Measurements from ENCODE around the gene MIER2. TPM values are rescaled to one million over a fixed set of nuclear protein-coding genes. Genes with fewer than 3 reads are reported as not detected.

The MIER2 gene
- total and polyA plus RNA-seq, 7 donors = 6.6 to 31.9 (median 12.3) TPM

GRCh38 chr19:341386-342127 lies 3.0 kb downstream of the MIER2 start:
- TF ChIP-seq EP300 (IDR thresholded peaks at IDR 0.05) = no peak
- TF ChIP-seq POLR2A (IDR thresholded peaks at IDR 0.05) = no peak
- TF ChIP-seq CTCF (IDR thresholded peaks at IDR 0.05) = no peak
- no peak for TF ChIP-seq POLR2AphosphoS5 (IDR thresholded peaks at IDR 0.05)
- no peaks in the 10 kb centered on the region for H3K27me3 ChIP-seq
- H3K4me3 ChIP-seq = peak overlapping the region in 1 of 4 donors; percentile 92
- peak overlapping the region in 1 of 4 donors; percentile 79 for H3K27ac ChIP-seq
- no peaks in the 10 kb centered on the region for H3K36me3 ChIP-seq
- H3K9me3 ChIP-seq = no peaks in the 10 kb centered on the region
- intact Hi-C loops (cut with DNase I) = no loop called here
- DNase-seq = peak; percentile 29
- WGBS, 2 donors = 78 to 86% methylated on average over 12 of the region's 12 CpGs
- H3K4me1 ChIP-seq = peaks cover 0 to 42% (median 36%) of the 10 kb centered on the region in 4 donors

- peak; percentile 59 for DNase-seq
- intact Hi-C loops (cut with DNase I) = no loop called here
- Histone ChIP-seq H3K27me3 (no peaks in the 10 kb centered on the region), H3K36me3 (no peaks in the 10 kb centered on the region), H3K4me1 (peaks cover 0 to 42% (median 36%) of the 10 kb centered on the region in 4 donors), H3K4me3 (no peak overlapping the region), H3K27ac (no peak overlapping the region), H3K9me3 (no peaks in the 10 kb centered on the region)
- TF ChIP-seq POLR2AphosphoS5 (IDR thresholded peaks at IDR 0.05) (no peak), CTCF (IDR thresholded peaks at IDR 0.05) (no peak), POLR2A (IDR thresholded peaks at IDR 0.05) (no peak), EP300 (IDR thresholded peaks at IDR 0.05) (no peak)
- 87 to 88% methylated on average over 15 of the region's 15 CpGs for WGBS, 2 donors
Observed at GRCh38 chr19:340620-341385, 3.8 kb downstream of the MIER2 start.

- intact Hi-C loops (cut with DNase I) = no loop called here
- H3K4me3 ChIP-seq = no peak overlapping the region
- H3K4me1 ChIP-seq = peaks cover 0 to 36% (median 30%) of the 10 kb centered on the region in 4 donors
- no peaks in the 10 kb centered on the region for H3K9me3 ChIP-seq
- WGBS, 2 donors = 91 to 96% methylated on average over 10 of the region's 10 CpGs
- DNase-seq = no peak
- TF ChIP-seq POLR2A (IDR thresholded peaks at IDR 0.05) = no peak
- TF ChIP-seq POLR2AphosphoS5 (IDR thresholded peaks at IDR 0.05) = no peak
- TF ChIP-seq EP300 (IDR thresholded peaks at IDR 0.05) = no peak
- no peak for TF ChIP-seq CTCF (IDR thresholded peaks at IDR 0.05)
- H3K36me3 ChIP-seq = peaks cover 0 to 12% (median 2%) of the 10 kb centered on the region in 4 donors
- H3K27me3 ChIP-seq = no peaks in the 10 kb centered on the region
- H3K27ac ChIP-seq = no peak overlapping the region
Observed at GRCh38 chr19:339262-339887, 5.2 kb downstream of the MIER2 start.

GRCh38 chr19:338421-338820 lies 6.2 kb downstream of the MIER2 start:
- no peak for DNase-seq
- no peak for TF ChIP-seq POLR2AphosphoS5 (IDR thresholded peaks at IDR 0.05)
- H3K4me3 ChIP-seq = no peak overlapping the region

More at GRCh38 chr19:338421-338820, 6.2 kb downstream of the MIER2 start:
- H3K9me3 ChIP-seq = no peaks in the 10 kb centered on the region
- H3K27me3 ChIP-seq = no peaks in the 10 kb centered on the region
- 89 to 93% methylated on average over 5 of the region's 5 CpGs for WGBS, 2 donors
- H3K36me3 ChIP-seq = peaks cover 0 to 18% (median 8%) of the 10 kb centered on the region in 4 donors
- H3K27ac ChIP-seq = no peak overlapping the region
- H3K4me1 ChIP-seq = peaks cover 0 to 30% (median 27%) of the 10 kb centered on the region in 4 donors
- intact Hi-C loops (cut with DNase I) = no loop called here

Data from sigmoid colon (tissue), 7 donors.